ENCODE measurements around the gene DCDC2C.

DCDC2C gene

GRCh38 chr2:3769766-3770165 lies 66.4 kb downstream of the DCDC2C start:
- DNase-seq (ENCODE audit: low read depth in 2 of 2, low spot score in 1 of 2), result no peak

- DNase-seq (ENCODE audit: low read depth in 2 of 2, low spot score in 1 of 2), result no peak
Observed at GRCh38 chr2:3770724-3771415, 67.5 kb downstream of the DCDC2C start.

- no peak for DNase-seq (ENCODE audit: low read depth in 2 of 2, low spot score in 1 of 2)
Observed at GRCh38 chr2:3771576-3771975, 68.2 kb downstream of the DCDC2C start.

GRCh38 chr2:3774336-3774735 lies 71.0 kb downstream of the DCDC2C start:
- DNase-seq (ENCODE audit: low read depth in 2 of 2, low spot score in 1 of 2), result no peak

- DNase-seq (ENCODE audit: low read depth in 2 of 2, low spot score in 1 of 2), result no peak
Observed at GRCh38 chr2:3776311-3776710, 72.9 kb downstream of the DCDC2C start.

GRCh38 chr2:3777966-3778365 lies 74.6 kb downstream of the DCDC2C start:
- no peak for DNase-seq (ENCODE audit: low read depth in 2 of 2, low spot score in 1 of 2)

- DNase-seq (ENCODE audit: low read depth in 2 of 2, low spot score in 1 of 2), result no peak
Observed at GRCh38 chr2:3778851-3779495, 75.6 kb downstream of the DCDC2C start.

GRCh38 chr2:3779496-3780049 lies 76.2 kb downstream of the DCDC2C start:
- no peak for DNase-seq (ENCODE audit: low read depth in 2 of 2, low spot score in 1 of 2)

- DNase-seq (ENCODE audit: low read depth in 2 of 2, low spot score in 1 of 2), result peak in 1 of 2 donors; percentile 9
Observed at GRCh38 chr2:3780477-3781402, 77.4 kb downstream of the DCDC2C start.

GRCh38 chr2:3784731-3785130 lies 81.4 kb downstream of the DCDC2C start:
- DNase-seq (ENCODE audit: low read depth in 2 of 2, low spot score in 1 of 2), result no peak

- no peak for DNase-seq (ENCODE audit: low read depth in 2 of 2, low spot score in 1 of 2)
Observed at GRCh38 chr2:3785220-3785889, 82.0 kb downstream of the DCDC2C start.

GRCh38 chr2:3785890-3786273 lies 82.5 kb downstream of the DCDC2C start:
- no peak for DNase-seq (ENCODE audit: low read depth in 2 of 2, low spot score in 1 of 2)

- DNase-seq (ENCODE audit: low read depth in 2 of 2, low spot score in 1 of 2), result no peak
Observed at GRCh38 chr2:3787768-3788167, 84.4 kb downstream of the DCDC2C start.

- no peak for DNase-seq (ENCODE audit: low read depth in 2 of 2, low spot score in 1 of 2)
Observed at GRCh38 chr2:3789256-3789655, 85.9 kb downstream of the DCDC2C start.

GRCh38 chr2:3793249-3793648 lies 89.9 kb downstream of the DCDC2C start:
- no peak for DNase-seq (ENCODE audit: low read depth in 2 of 2, low spot score in 1 of 2)

GRCh38 chr2:3801506-3801905 lies 98.1 kb downstream of the DCDC2C start:
- DNase-seq (ENCODE audit: low read depth in 2 of 2, low spot score in 1 of 2), result no peak

GRCh38 chr2:3805201-3805939 lies 102.0 kb downstream of the DCDC2C start:
- DNase-seq (ENCODE audit: low read depth in 2 of 2, low spot score in 1 of 2), result no peak

- no peak for DNase-seq (ENCODE audit: low read depth in 2 of 2, low spot score in 1 of 2)
Observed at GRCh38 chr2:3806168-3806567, 102.8 kb downstream of the DCDC2C start.

- no peak for DNase-seq (ENCODE audit: low read depth in 2 of 2, low spot score in 1 of 2)
Observed at GRCh38 chr2:3806730-3807129, 103.4 kb downstream of the DCDC2C start.

GRCh38 chr2:3807853-3808252 lies 104.5 kb downstream of the DCDC2C start:
- DNase-seq (ENCODE audit: low read depth in 2 of 2, low spot score in 1 of 2), result no peak
